ENCODE measurements around the gene RPL41. TPM values are rescaled to one million over a fixed set of nuclear protein-coding genes. Genes with fewer than 3 reads are reported as not detected.

RPL41 gene
- total RNA-seq, 3 donors from 2014 or later, result 3,675 to 5,580 (median 4,429) TPM

DNA sequence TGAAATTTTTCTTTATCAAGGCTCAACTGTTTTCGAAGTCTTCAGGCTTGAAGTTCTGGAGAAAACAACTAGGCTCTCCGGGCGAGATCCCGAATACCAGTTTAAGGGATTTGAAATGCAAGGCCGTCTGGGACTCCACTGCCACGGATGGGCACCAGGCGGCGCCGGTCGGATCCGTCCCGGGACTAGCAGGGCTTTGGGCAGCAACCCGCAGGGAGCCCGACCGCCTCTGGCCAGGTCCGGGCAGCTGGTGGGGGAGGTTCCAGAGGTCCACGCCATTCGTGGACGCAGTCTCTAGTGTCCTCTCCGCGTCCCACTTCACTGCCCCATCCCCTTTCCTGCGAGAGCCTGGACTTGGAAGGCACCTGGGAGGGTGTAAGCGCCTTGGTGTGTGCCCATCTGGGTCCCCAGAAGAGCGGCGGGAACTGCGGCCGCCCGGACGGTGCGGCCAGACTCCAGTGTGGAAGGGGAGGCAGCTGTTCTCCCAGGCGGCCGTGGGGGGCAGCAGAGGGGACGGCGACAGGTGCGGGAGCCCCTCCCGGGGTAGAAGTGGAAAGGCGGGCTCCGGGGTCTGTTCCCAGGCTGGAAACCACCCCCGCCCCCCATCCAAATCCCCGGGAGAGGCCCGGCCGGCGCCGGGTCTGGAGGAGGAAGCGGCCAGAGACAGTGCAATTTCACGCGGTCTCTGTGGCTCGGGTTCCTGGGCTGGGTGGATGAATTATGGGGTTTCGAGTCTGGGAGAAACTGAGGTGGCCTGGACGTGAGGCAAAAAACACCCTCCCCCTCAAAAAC, 37.3 kb upstream of the RPL41 start:
- Histone ChIP-seq H3K27me3 (no peaks in the 10 kb centered on the region), H3K4me3 (peak overlapping the region; percentile 48 to 82 (median 70)), H3K4me1 (no peaks in the 10 kb centered on the region), H3K27ac (peak overlapping the region; percentile 88 to 91), H3K36me3 (no peaks in the 10 kb centered on the region), H3K9me3 (no peaks in the 10 kb centered on the region)
- DNase-seq (ENCODE audit: low spot score in 2 of 2), result peak; percentile 87 to 95
- TF ChIP-seq POLR2A (IDR thresholded peaks at IDR 0.05), result no peak
- TF ChIP-seq POLR2AphosphoS5 (IDR thresholded peaks at IDR 0.05), result peak; percentile 14 to 54 (median 17)
- TF ChIP-seq, protein P1, sequence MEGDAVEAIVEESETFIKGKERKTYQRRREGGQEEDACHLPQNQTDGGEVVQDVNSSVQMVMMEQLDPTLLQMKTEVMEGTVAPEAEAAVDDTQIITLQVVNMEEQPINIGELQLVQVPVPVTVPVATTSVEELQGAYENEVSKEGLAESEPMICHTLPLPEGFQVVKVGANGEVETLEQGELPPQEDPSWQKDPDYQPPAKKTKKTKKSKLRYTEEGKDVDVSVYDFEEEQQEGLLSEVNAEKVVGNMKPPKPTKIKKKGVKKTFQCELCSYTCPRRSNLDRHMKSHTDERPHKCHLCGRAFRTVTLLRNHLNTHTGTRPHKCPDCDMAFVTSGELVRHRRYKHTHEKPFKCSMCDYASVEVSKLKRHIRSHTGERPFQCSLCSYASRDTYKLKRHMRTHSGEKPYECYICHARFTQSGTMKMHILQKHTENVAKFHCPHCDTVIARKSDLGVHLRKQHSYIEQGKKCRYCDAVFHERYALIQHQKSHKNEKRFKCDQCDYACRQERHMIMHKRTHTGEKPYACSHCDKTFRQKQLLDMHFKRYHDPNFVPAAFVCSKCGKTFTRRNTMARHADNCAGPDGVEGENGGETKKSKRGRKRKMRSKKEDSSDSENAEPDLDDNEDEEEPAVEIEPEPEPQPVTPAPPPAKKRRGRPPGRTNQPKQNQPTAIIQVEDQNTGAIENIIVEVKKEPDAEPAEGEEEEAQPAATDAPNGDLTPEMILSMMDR (IDR thresholded peaks at IDR 0.05), result peak; percentile 62 to 88 (median 80)
- intact Hi-C loops (cut with DNase I; ENCODE audit: low total_unique reads), result no loop called here

DNA sequence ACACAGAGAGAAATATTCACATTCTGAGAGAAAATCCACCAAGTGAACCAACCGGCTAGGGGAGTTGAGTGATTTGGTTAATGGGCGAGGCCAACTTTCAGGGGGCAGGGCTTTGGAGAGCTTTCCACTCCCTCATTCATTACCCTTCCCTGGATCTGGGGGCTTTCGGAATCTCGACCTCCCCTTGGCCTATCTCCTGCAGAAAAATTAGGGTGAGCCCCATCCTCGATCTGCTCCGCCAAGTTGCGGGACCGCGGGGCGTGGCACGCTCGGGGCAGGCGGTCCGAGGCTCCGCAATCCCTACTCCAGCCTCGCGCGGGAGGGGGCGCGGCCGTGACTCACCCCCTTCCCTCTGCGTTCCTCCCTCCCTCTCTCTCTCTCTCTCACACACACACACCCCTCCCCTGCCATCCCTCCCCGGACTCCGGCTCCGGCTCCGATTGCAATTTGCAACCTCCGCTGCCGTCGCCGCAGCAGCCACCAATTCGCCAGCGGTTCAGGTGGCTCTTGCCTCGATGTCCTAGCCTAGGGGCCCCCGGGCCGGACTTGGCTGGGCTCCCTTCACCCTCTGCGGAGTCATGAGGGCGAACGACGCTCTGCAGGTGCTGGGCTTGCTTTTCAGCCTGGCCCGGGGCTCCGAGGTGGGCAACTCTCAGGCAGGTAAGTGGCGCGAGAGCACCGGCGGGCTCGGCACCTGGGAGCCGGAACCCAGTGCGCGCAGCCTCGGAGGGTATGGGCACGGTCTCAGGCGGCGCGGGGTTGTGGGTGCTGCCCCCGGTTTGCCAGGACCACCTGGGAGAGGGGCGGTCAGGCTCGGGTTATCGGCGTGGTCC, 36.5 kb upstream of the RPL41 start, which contains the start of gene ERBB3:
Gene ERBB3, plus strand, starts transcription at position 443 of the 833 bp plus-strand sequence. Its CDS starts 136 bp downstream, at position 579.
- DNase-seq (ENCODE audit: low spot score in 2 of 2), result peak; percentile 69 to 87
- H3K4me3 ChIP-seq, result peak within 1 kb of the TSS; percentile 48 to 82 (median 70)

DNA sequence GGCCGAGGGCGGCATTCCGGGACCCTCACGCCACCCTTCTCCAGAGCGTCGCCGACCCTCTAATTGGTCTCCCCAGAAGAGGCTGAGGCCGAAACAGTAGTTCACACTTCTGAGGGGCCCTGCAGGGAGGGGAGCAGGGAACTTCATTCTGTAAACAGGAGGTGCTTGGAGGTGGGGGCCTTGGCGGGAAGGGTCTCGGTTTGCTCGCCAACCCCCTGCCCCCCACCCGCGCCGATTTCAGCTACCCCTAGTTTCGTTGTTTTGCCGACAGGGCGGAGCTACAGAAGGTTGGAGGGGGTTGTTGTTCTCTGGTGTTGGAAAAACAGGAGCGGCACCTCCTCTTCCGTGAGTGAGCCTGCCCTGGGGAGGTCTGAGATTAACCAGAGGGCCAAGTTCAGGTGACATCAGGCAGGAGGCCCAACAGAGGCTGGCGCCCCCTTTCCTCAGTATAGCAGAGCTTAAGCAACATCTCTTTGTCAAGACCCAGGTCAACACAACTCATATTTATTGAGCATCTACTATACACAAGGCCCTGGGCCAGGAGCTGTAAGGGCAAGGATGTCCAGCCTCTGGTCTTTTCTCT, 35.8 kb upstream of the RPL41 start:
- peak in 1 of 2 donors; percentile 69 for DNase-seq (ENCODE audit: low spot score in 2 of 2)
- no peaks in the 10 kb centered on the region for H3K27me3 ChIP-seq
- no peaks in the 10 kb centered on the region for H3K36me3 ChIP-seq
- H3K4me1 ChIP-seq, result no peaks in the 10 kb centered on the region
- peak overlapping the region; percentile 48 to 82 (median 70) for H3K4me3 ChIP-seq
- no peaks in the 10 kb centered on the region for H3K9me3 ChIP-seq
- intact Hi-C loops (cut with DNase I; ENCODE audit: low total_unique reads), result no loop called here
- TF ChIP-seq, protein P1 (IDR thresholded peaks at IDR 0.05), result no peak
- TF ChIP-seq POLR2AphosphoS5 (IDR thresholded peaks at IDR 0.05), result no peak
- no peak for TF ChIP-seq POLR2A (IDR thresholded peaks at IDR 0.05)
- H3K27ac ChIP-seq, result peak overlapping the region; percentile 88 to 91

More for the DNA sequence above, 36.5 kb upstream of the RPL41 start, which contains the start of gene ERBB3:
- TF ChIP-seq POLR2AphosphoS5 (IDR thresholded peaks at IDR 0.05), result peak in 1 of 3 donors; percentile 43
- TF ChIP-seq, protein P1 (IDR thresholded peaks at IDR 0.05), result peak in 2 of 3 donors; percentile 11 to 17
- TF ChIP-seq POLR2A (IDR thresholded peaks at IDR 0.05), result peak; percentile 31
- no peaks in the 10 kb centered on the region for H3K4me1 ChIP-seq
- H3K9me3 ChIP-seq, result no peaks in the 10 kb centered on the region
- H3K27me3 ChIP-seq, result no peaks in the 10 kb centered on the region
- intact Hi-C loops (cut with DNase I; ENCODE audit: low total_unique reads), result no loop called here
- H3K36me3 ChIP-seq, result no peaks in the 10 kb centered on the region
- peak within 1 kb of the TSS; percentile 88 to 91 for H3K27ac ChIP-seq

DNA sequence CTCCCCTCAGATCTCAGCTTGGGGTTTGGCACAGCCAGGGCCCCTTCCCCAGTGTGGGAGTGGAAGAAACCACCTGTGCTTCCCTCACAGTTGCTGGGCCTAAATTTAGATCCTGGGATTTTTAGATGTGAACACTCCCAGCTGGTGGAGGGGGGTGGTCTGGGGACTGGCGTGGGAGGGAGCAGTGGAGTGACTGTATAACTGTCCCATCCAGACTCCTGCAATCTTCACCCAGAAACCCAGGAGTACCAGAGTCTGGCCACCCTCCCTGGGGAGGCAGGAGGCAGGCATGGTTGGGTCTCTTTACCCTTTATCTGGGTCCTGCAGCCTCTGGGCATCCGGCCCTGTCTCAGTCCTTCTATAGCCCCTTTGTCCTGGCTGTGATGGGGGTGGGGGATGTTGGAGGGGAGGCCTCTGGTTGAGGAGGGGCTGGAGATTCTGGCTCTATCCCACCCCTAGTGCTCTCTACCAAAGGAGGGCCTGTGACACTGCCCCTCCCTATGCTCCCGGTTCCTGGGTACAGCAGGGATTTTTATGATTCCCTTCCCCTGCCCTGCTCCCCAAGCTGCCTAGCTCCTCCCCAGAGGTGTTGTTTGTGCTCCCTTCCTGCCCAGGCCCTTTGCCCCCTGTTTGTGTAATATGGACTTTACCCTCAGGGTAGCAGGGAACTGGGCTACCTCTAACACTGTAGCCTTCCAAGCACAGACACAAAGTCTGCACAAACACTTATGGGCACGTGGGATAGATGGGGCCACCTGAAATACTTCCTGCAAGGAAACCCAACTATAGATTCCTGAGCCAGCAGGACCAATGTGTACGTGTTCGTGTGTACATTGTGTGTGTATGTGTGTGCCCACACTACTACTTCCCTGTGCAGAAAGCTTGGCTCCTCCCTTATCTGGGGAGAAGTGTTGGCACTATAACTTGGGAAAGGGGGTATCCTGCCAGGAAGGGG, 34.8 kb upstream of the RPL41 start:
- Histone ChIP-seq H3K36me3 (no peaks in the 10 kb centered on the region), H3K4me3 (peak overlapping the region in 2 of 3 donors; percentile 70 to 82), H3K4me1 (peaks cover 0 to 4% of the 10 kb centered on the region in 2 donors), H3K9me3 (no peaks in the 10 kb centered on the region), H3K27ac (peak overlapping the region; percentile 88 to 91), H3K27me3 (no peaks in the 10 kb centered on the region)
- intact Hi-C loops (cut with DNase I; ENCODE audit: low total_unique reads), result no loop called here
- no peak for DNase-seq (ENCODE audit: low spot score in 2 of 2)
- TF ChIP-seq POLR2AphosphoS5 (IDR thresholded peaks at IDR 0.05) (no peak), POLR2A (IDR thresholded peaks at IDR 0.05) (no peak)
- TF ChIP-seq, protein P1 (IDR thresholded peaks at IDR 0.05), result no peak
